BLaER1 (cell line): ENCODE measurements around the gene ACAP2.

Experiments
- H3K27ac ChIP-seq: shearing (Covaris generic); formaldehyde crosslinking; 2 replicates; pipeline ENCODE4 v1.8.1; 2022
- H3K27me3 ChIP-seq: shearing (Covaris generic); formaldehyde crosslinking; 2 replicates; pipeline ENCODE4 v1.8.1; 2022
- H3K36me3 ChIP-seq: shearing (Covaris generic); formaldehyde crosslinking; 2 replicates; pipeline ENCODE4 v1.8.1; 2022
- H3K4me1 ChIP-seq: shearing (Covaris generic); formaldehyde crosslinking; 2 replicates; pipeline ENCODE4 v1.8.1; 2022
- H3K4me2 ChIP-seq: shearing (Covaris generic); formaldehyde crosslinking; 2 replicates; pipeline ENCODE4 v1.8.1; 2022
- H3K4me3 ChIP-seq: shearing (Covaris generic); formaldehyde crosslinking; 2 replicates; pipeline ENCODE4 v1.8.1; 2022
- H3K9ac ChIP-seq: shearing (Covaris generic); formaldehyde crosslinking; 2 replicates; pipeline ENCODE4 v1.8.1; 2022
- H3K9me3 ChIP-seq: shearing (Covaris generic); formaldehyde crosslinking; 2 replicates; pipeline ENCODE4 v1.8.1; 2022
- H4K20me1 ChIP-seq: shearing (Covaris generic); formaldehyde crosslinking; 2 replicates; pipeline ENCODE4 v1.8.1; 2022
- Cebpa-rat ChIP-seq: shearing (Covaris generic); IDR thresholded peaks from 2 replicates; pipeline ENCODE4 v1.8.1; 2022

ACAP2 gene

GRCh38 chr3:195257454-195258448 lies 185.1 kb downstream of the ACAP2 start:
- Histone ChIP-seq H3K9ac (no peak overlapping the region), H3K9me3 (no peaks in the 10 kb centered on the region), H3K4me1 (peaks cover 65% of the 10 kb centered on the region), H3K36me3 (no peaks in the 10 kb centered on the region), H4K20me1 (peaks cover 88% of the 10 kb centered on the region), H3K4me2 (peak overlapping the region; percentile 100), H3K27me3 (no peaks in the 10 kb centered on the region), H3K27ac (no peak overlapping the region), H3K4me3 (no peak overlapping the region)
- no peak for TF ChIP-seq Cebpa-rat

- H3K27ac ChIP-seq: no peak overlapping the region
- peak overlapping the region; percentile 100; the same call in 1 of the 2 replicates for H3K4me2 ChIP-seq
- H3K4me1 ChIP-seq: peaks cover 69% of the 10 kb centered on the region
- no peaks in the 10 kb centered on the region for H3K36me3 ChIP-seq
- H3K4me3 ChIP-seq: no peak overlapping the region
- H3K27me3 ChIP-seq: no peaks in the 10 kb centered on the region
- H3K9me3 ChIP-seq: no peaks in the 10 kb centered on the region
- H4K20me1 ChIP-seq: peaks cover 86% of the 10 kb centered on the region
- H3K9ac ChIP-seq: no peak overlapping the region
- TF ChIP-seq Cebpa-rat: no peak
These were observed 186.0 kb downstream of the ACAP2 start for GRCh38 chr3:195256639-195257453.

DNA sequence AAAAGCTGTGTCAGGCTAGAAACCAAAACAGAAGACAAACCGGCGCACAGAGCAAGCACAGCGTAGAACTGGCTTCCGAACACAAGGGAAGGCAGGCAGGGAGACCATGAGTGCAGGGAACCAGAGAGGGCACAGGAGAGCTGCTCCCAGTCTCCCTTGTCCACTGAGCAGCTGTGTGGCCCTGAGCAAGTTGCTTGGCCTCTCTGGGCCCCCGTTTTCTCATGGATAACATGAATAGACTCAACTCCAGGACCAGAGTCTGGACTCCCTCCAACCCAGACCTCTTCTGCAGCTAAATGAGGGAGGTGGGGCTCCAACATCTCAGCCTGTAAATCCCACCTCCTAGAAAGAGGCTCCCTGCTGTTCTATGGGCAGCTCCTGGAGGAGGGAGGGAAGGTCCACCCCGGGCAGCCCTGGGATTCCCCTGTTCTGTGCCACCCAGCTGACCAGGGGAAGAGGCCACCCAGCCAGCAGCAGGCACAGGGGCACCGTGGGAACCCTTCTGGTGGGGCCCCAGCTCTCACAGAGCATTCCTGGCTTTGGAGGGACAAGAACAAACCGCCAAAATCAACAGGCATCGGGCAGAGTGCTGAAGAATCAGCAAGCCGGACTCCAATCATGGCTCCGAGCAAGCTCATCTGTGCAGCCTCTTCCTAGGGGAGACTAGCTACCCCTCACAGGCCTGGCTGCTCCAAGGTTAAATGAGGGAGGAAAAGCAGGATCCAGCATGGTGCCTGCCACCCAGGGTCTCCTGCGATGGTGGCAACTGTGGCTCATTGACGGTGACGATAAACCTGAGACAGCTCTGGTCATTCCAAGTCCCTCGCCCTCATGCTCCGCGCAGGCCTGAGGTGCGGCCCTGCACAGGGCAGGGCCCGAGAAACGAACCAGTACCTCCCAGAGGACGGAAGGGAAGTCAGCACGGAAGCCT lies 187.0 kb downstream of the ACAP2 start:
- Histone ChIP-seq H3K9ac (no peak overlapping the region), H4K20me1 (peaks cover 88% of the 10 kb centered on the region), H3K9me3 (no peaks in the 10 kb centered on the region), H3K27me3 (no peaks in the 10 kb centered on the region), H3K4me1 (peaks cover 73% of the 10 kb centered on the region), H3K4me2 (no peak overlapping the region), H3K27ac (no peak overlapping the region), H3K4me3 (no peak overlapping the region), H3K36me3 (no peaks in the 10 kb centered on the region)
- no peak for TF ChIP-seq Cebpa-rat

GRCh38 chr3:195255176-195255500 lies 187.7 kb downstream of the ACAP2 start:
- Histone ChIP-seq H3K4me2 (no peak overlapping the region), H3K36me3 (no peaks in the 10 kb centered on the region), H3K9ac (0 out of 2 replicates have a peak overlapping the region, but pooled peaks have one; percentile 6), H3K27me3 (no peaks in the 10 kb centered on the region), H4K20me1 (peaks cover 87% of the 10 kb centered on the region), H3K4me3 (no peak overlapping the region), H3K27ac (no peak overlapping the region), H3K9me3 (no peaks in the 10 kb centered on the region), H3K4me1 (peaks cover 73% of the 10 kb centered on the region)
- TF ChIP-seq Cebpa-rat: no peak

GRCh38 chr3:195254454-195255175 lies 188.2 kb downstream of the ACAP2 start:
- H3K4me3 ChIP-seq: no peak overlapping the region
- TF ChIP-seq Cebpa-rat: no peak
- H3K36me3 ChIP-seq: 0 out of 2 replicates have a peak, but pooled peaks cover under 1% of the 10 kb centered on the region
- H3K9me3 ChIP-seq: no peaks in the 10 kb centered on the region
- H3K9ac ChIP-seq: 0 out of 2 replicates have a peak overlapping the region, but pooled peaks have one; percentile 6
- H3K27me3 ChIP-seq: no peaks in the 10 kb centered on the region
- H3K4me2 ChIP-seq: peak overlapping the region; percentile 50
- H3K27ac ChIP-seq: no peak overlapping the region
- H3K4me1 ChIP-seq: peaks cover 71% of the 10 kb centered on the region
- peaks cover 91% of the 10 kb centered on the region for H4K20me1 ChIP-seq

DNA sequence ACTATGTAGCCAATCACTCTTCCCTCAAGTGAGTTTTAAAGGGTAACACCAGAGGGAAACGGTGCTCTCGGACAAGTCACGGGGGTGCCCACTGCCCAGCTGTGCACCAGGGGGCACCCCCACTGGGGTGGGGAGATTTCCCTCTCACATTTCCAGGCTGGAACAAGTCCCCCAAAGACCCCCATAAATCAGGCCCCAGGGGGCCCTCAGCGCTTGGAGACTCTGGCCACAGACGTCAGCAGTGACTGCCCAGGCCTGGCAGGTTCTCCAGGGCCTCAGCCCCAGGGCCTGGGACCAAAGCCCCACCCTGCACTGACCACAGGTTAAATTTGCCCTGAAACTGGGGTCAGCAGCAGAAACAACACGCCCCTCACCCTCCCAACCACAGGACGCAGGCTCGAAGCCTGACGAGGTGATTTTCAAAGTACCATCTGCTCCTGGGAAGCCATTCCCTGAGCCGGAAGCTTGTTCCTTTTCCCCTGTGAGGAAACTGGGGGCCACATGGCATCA lies 188.8 kb downstream of the ACAP2 start:
- Histone ChIP-seq H3K4me1 (peaks cover 65% of the 10 kb centered on the region), H3K4me3 (no peak overlapping the region), H3K4me2 (peak overlapping the region; percentile 50), H3K27ac (no peak overlapping the region), H3K9me3 (peaks cover under 1% of the 10 kb centered on the region; the same call in 1 of the 2 replicates), H3K9ac (no peak overlapping the region), H3K27me3 (no peaks in the 10 kb centered on the region), H4K20me1 (peaks cover 86% of the 10 kb centered on the region), H3K36me3 (0 out of 2 replicates have a peak, but pooled peaks cover 4% of the 10 kb centered on the region)
- no peak for TF ChIP-seq Cebpa-rat

DNA sequence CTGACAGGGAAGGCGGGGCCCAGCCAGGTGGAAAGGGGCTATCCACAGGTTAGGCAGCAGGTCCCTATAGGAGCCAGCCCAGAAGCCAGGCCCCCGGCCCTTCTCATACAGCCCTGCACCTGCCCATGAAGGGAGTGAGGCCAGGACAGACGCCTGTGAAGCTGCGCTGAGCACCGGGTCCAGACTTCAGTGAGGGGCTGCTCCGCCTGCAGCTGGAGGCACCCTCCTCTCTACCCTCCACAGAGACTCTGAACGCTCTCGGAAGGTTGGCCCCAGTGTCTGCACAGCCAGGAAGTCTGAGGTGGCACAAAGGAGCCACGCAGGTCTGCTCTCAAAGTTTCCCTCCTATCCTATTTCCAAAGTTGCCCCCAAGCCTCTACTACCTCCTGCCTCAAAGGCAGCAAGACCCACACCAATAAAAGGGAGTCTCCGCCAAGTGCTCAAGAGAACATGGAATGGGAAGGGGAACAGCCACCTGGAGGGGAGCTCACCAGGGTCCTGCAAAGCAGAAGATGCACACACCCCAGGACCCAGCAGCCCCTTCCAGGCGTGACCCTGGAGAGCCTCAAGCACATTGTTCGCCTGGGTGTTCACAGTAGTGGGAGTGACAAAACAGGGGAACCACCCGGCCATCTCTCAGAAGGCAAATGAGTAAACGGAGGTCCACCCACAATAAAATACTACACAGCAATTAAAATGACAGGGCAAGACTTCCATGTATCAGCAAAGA lies 191.3 kb downstream of the ACAP2 start:
- TF ChIP-seq Cebpa-rat: no peak
- no peaks in the 10 kb centered on the region for H3K27me3 ChIP-seq
- H3K9me3 ChIP-seq: peaks cover 10% of the 10 kb centered on the region
- peaks cover 18% of the 10 kb centered on the region for H3K36me3 ChIP-seq
- H3K4me1 ChIP-seq: peaks cover 54% of the 10 kb centered on the region
- H3K4me3 ChIP-seq: no peak overlapping the region
- H3K27ac ChIP-seq: no peak overlapping the region
- H3K4me2 ChIP-seq: peak overlapping the region; percentile 65
- peaks cover 61% of the 10 kb centered on the region for H4K20me1 ChIP-seq
- 0 out of 2 replicates have a peak overlapping the region, but pooled peaks have one; percentile 2 for H3K9ac ChIP-seq
